ENCODE measurements around the gene TMED7.

- TF ChIP-seq, protein P1, sequence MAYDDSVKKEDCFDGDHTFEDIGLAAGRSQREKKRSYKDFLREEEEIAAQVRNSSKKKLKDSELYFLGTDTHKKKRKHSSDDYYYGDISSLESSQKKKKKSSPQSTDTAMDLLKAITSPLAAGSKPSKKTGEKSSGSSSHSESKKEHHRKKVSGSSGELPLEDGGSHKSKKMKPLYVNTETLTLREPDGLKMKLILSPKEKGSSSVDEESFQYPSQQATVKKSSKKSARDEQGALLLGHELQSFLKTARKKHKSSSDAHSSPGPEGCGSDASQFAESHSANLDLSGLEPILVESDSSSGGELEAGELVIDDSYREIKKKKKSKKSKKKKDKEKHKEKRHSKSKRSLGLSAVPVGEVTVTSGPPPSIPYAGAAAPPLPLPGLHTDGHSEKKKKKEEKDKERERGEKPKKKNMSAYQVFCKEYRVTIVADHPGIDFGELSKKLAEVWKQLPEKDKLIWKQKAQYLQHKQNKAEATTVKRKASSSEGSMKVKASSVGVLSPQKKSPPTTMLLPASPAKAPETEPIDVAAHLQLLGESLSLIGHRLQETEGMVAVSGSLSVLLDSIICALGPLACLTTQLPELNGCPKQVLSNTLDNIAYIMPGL (CRISPR knock-in tag; IDR thresholded peaks at IDR 0.05), result no peak
- TF ChIP-seq USF1 (CRISPR knock-in tag; IDR thresholded peaks at IDR 0.05), result no peak
- TF ChIP-seq, protein P2, sequence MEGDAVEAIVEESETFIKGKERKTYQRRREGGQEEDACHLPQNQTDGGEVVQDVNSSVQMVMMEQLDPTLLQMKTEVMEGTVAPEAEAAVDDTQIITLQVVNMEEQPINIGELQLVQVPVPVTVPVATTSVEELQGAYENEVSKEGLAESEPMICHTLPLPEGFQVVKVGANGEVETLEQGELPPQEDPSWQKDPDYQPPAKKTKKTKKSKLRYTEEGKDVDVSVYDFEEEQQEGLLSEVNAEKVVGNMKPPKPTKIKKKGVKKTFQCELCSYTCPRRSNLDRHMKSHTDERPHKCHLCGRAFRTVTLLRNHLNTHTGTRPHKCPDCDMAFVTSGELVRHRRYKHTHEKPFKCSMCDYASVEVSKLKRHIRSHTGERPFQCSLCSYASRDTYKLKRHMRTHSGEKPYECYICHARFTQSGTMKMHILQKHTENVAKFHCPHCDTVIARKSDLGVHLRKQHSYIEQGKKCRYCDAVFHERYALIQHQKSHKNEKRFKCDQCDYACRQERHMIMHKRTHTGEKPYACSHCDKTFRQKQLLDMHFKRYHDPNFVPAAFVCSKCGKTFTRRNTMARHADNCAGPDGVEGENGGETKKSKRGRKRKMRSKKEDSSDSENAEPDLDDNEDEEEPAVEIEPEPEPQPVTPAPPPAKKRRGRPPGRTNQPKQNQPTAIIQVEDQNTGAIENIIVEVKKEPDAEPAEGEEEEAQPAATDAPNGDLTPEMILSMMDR (IDR thresholded peaks at IDR 0.05), result no peak
- TF ChIP-seq NFYB (CRISPR knock-in tag; conservative IDR thresholded peaks at IDR 0.05; ENCODE audit: low read depth), result no peak
- TF ChIP-seq NFE2L1 (CRISPR knock-in tag; IDR thresholded peaks at IDR 0.05), result no peak
- TF ChIP-seq KAT7 (CRISPR knock-in tag; IDR thresholded peaks at IDR 0.05; ENCODE audit: borderline replicate concordance), result no peak
- no peak for TF ChIP-seq ATF6 (CRISPR knock-in tag; IDR thresholded peaks at IDR 0.05)
- TF ChIP-seq NR3C1 (CRISPR knock-in tag; conservative IDR thresholded peaks at IDR 0.05; ENCODE audit: low read depth), result no peak
These were observed 46.6 kb downstream of the TMED7 start for GRCh38 chr5:115579216-115579615.
